ENCODE results near the gene CAMK2N1. TPM values are rescaled to one million over a fixed set of nuclear protein-coding genes. Genes with fewer than 3 reads are reported as not detected.

Gene CAMK2N1
- total and polyA plus RNA-seq, 2 donors (not counting 1 experiment from before 2014, with no cell fraction given): 79.9 to 156 TPM

DNA sequence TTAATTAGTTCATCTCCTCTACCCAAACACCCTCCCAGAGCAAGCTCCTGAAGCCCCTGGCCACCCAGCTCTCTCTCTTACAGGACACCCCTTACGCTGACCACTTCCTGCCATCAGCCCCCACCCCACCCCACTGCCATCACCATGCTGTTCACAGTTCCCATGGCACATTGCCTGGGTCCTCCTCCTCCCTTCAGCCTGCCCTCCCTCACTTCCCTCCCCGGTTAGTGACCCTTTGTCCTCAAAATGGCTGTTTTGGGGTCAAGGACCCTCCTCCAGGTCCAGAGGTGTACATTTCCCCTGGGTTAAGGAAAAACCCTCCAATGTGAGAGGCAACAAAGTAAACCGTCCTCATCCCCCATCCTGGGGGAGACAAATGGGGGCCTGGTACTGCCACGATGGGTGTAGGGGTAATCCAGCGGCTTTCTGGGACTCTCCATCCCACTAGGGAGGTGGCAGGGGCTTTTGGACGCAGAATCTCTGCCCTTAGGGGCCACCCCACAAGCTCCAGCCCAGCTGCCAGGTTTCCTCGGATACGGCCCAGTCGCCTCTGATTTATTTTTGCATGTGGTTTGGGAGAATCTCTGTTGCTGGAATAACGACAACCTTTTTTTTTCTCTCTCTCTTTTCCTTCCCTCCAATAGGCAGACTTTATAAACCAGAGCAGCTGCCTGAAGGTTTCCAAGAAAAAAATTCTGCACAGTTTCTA is 8.5 kb downstream of the CAMK2N1 start:
- Histone ChIP-seq H3K36me3 (ENCODE audit: control insufficient read depth, insufficient read depth, low read length) (no peaks in the 10 kb centered on the region), H3K79me2 (ENCODE audit: control insufficient read depth, insufficient read depth, low read length) (peaks cover 6% of the 10 kb centered on the region), H3K9me3 (ENCODE audit: control insufficient read depth, insufficient read depth, low read depth, low read length) (no peaks in the 10 kb centered on the region), H3K4me1 (ENCODE audit: control insufficient read depth, extremely low read depth, insufficient read depth, low read length) (peaks cover 45% of the 10 kb centered on the region), H4K20me1 (ENCODE audit: control insufficient read depth, extremely low read depth, insufficient read depth, low read length) (no peaks in the 10 kb centered on the region), H3K9ac (ENCODE audit: insufficient read depth, low read length) (no peak overlapping the region), H2AFZ (ENCODE audit: low read length) (no peak overlapping the region), H3K27me3 (ENCODE audit: control insufficient read depth, insufficient read depth, low read length) (no peaks in the 10 kb centered on the region), H3K27ac (ENCODE audit: insufficient read depth, low read length) (no peak overlapping the region), H3K4me3 (replicated peaks in 1 of 4; ENCODE audit: control extremely low read depth in 1 of 4, insufficient read depth in 1 of 4, low read depth in 3 of 4, low read length in 4 of 4) (no peak overlapping the region), H3K4me2 (ENCODE audit: extremely low read depth, insufficient read depth, low read length) (peak overlapping the region; percentile 54)
- TF ChIP-seq, protein P1, sequence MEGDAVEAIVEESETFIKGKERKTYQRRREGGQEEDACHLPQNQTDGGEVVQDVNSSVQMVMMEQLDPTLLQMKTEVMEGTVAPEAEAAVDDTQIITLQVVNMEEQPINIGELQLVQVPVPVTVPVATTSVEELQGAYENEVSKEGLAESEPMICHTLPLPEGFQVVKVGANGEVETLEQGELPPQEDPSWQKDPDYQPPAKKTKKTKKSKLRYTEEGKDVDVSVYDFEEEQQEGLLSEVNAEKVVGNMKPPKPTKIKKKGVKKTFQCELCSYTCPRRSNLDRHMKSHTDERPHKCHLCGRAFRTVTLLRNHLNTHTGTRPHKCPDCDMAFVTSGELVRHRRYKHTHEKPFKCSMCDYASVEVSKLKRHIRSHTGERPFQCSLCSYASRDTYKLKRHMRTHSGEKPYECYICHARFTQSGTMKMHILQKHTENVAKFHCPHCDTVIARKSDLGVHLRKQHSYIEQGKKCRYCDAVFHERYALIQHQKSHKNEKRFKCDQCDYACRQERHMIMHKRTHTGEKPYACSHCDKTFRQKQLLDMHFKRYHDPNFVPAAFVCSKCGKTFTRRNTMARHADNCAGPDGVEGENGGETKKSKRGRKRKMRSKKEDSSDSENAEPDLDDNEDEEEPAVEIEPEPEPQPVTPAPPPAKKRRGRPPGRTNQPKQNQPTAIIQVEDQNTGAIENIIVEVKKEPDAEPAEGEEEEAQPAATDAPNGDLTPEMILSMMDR (conservative IDR thresholded peaks at IDR 0.05 in 1 of 2, IDR thresholded peaks at IDR 0.05 in 1 of 2; ENCODE audit: low read depth in 1 of 2, low read length in 2 of 2): no peak
- no peak for TF ChIP-seq EZH2 (IDR thresholded peaks at IDR 0.05; ENCODE audit: low read length, missing control alignments)
- peak; percentile 64 to 72 for DNase-seq (ENCODE audit: low read depth in 2 of 2)

DNA sequence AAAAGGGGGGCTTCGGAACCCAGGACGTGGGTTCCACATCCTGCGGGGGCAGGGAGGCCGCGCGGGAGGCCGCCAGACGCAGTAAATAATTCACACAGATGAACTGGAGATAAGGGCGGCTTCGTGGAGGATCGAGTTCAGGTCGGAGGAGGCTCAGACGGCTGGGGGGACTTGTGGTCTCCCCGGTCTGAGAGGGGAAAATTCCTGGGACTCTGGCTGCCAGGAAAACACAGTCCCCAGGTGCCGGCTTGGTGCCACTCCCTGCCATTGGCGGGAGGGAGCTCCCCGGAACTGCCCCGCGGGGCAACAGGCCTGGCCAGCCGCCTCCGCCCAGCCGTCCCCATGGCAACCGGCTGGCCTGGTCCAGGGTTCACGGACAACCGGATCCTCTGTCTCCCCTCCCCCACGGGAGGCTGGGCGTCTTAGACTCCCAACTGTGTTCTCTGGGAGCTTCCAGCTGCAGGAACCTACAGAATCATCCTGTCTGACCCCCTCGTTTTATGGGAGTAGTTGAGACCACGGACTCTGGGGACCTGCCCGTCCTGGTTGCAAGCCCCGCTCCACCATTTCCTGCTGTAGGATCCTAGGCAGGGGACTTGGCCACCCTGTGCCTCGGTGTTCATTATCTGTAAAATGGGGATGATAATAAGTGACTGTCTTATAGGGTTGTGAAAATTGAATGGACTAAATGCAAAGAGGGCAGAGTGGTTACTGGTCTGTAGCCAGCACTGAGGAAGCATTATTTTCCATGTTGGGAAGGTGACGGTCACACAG is 9.6 kb downstream of the CAMK2N1 start:
- Histone ChIP-seq H3K4me1 (ENCODE audit: control insufficient read depth, extremely low read depth, insufficient read depth, low read length) (peaks cover 39% of the 10 kb centered on the region), H4K20me1 (ENCODE audit: control insufficient read depth, extremely low read depth, insufficient read depth, low read length) (no peaks in the 10 kb centered on the region), H3K27me3 (ENCODE audit: control insufficient read depth, insufficient read depth, low read length) (no peaks in the 10 kb centered on the region), H3K4me2 (ENCODE audit: extremely low read depth, insufficient read depth, low read length) (no peak overlapping the region), H3K27ac (ENCODE audit: insufficient read depth, low read length) (no peak overlapping the region), H3K9ac (ENCODE audit: insufficient read depth, low read length) (no peak overlapping the region), H3K79me2 (ENCODE audit: control insufficient read depth, insufficient read depth, low read length) (no peaks in the 10 kb centered on the region), H3K4me3 (replicated peaks in 1 of 4; ENCODE audit: control extremely low read depth in 1 of 4, insufficient read depth in 1 of 4, low read depth in 3 of 4, low read length in 4 of 4) (no peak overlapping the region), H3K36me3 (ENCODE audit: control insufficient read depth, insufficient read depth, low read length) (no peaks in the 10 kb centered on the region), H2AFZ (ENCODE audit: low read length) (no peak overlapping the region), H3K9me3 (ENCODE audit: control insufficient read depth, insufficient read depth, low read depth, low read length) (no peaks in the 10 kb centered on the region)
- peak; percentile 34 to 54 for DNase-seq (ENCODE audit: low read depth in 2 of 2)
- TF ChIP-seq EZH2 (IDR thresholded peaks at IDR 0.05; ENCODE audit: low read length, missing control alignments): no peak
- TF ChIP-seq, protein P1 (conservative IDR thresholded peaks at IDR 0.05 in 1 of 2, IDR thresholded peaks at IDR 0.05 in 1 of 2; ENCODE audit: low read depth in 1 of 2, low read length in 2 of 2): no peak

DNA sequence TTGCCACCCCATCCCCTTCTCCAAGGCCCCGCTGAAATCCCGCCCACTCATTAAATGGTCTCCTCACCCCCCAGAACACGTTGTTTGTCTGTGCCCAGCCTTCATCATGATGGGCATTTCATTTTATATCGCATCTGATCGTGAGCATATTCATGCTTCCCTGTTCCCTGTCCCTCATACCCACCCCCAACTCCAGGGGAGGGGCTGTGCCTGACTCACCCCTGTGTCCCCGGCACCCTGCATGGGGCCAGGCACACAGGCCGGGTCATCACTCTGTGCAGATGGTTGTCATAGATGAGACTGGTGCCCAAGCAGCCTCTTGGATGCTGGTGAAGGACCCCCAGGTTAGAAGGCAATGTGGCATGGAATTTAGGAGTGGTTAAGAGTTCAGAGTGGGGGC is 11.0 kb downstream of the CAMK2N1 start:
- Histone ChIP-seq H3K27me3 (ENCODE audit: control insufficient read depth, insufficient read depth, low read length) (no peaks in the 10 kb centered on the region), H3K79me2 (ENCODE audit: control insufficient read depth, insufficient read depth, low read length) (no peaks in the 10 kb centered on the region), H3K4me1 (ENCODE audit: control insufficient read depth, extremely low read depth, insufficient read depth, low read length) (peaks cover 28% of the 10 kb centered on the region), H2AFZ (ENCODE audit: low read length) (no peak overlapping the region), H3K27ac (ENCODE audit: insufficient read depth, low read length) (no peak overlapping the region), H3K9me3 (ENCODE audit: control insufficient read depth, insufficient read depth, low read depth, low read length) (no peaks in the 10 kb centered on the region), H3K36me3 (ENCODE audit: control insufficient read depth, insufficient read depth, low read length) (no peaks in the 10 kb centered on the region), H3K4me3 (replicated peaks in 1 of 4; ENCODE audit: control extremely low read depth in 1 of 4, insufficient read depth in 1 of 4, low read depth in 3 of 4, low read length in 4 of 4) (no peak overlapping the region), H3K4me2 (ENCODE audit: extremely low read depth, insufficient read depth, low read length) (no peak overlapping the region), H4K20me1 (ENCODE audit: control insufficient read depth, extremely low read depth, insufficient read depth, low read length) (no peaks in the 10 kb centered on the region), H3K9ac (ENCODE audit: insufficient read depth, low read length) (no peak overlapping the region)
- DNase-seq (ENCODE audit: low read depth in 2 of 2): no peak
- TF ChIP-seq, protein P1 (conservative IDR thresholded peaks at IDR 0.05 in 1 of 2, IDR thresholded peaks at IDR 0.05 in 1 of 2; ENCODE audit: low read depth in 1 of 2, low read length in 2 of 2): no peak
- no peak for TF ChIP-seq EZH2 (IDR thresholded peaks at IDR 0.05; ENCODE audit: low read length, missing control alignments)
